GM19372 (cell line): ENCODE measurements around the gene PLAC8L1.
A peak's percentile ranks its signal among the peaks of the same experiment; 100 is the strongest.
"Not testable (repeated sequence)": the region's sequence is repeated elsewhere in the genome, so short reads cannot be mapped to it uniquely, and the experiment has no call there.

Source experiments
- ATAC-seq: cut with Tn5 transposase; IDR thresholded peaks from one replicate; pipeline ENCODE4 v1.9.1; 2021; ENCODE audit warnings: mild to moderate bottlenecking, low read depth, moderate library complexity; ENCODE audit not compliant: unreplicated experiment

PLAC8L1 gene

GRCh38 chr5:146105477-146105876 is at the start of gene PLAC8L1:
Gene PLAC8L1 (minus strand): TSS chr5:146105577. CDS start chr5:146104311, 1,266 bp downstream.
- no peak for ATAC-seq

- ATAC-seq: no peak
These were observed 46.6 kb upstream of the PLAC8L1 start for GRCh38 chr5:146151970-146152369.

GRCh38 chr5:146137967-146138403 is 32.6 kb upstream of the PLAC8L1 start:
- ATAC-seq: no peak

GRCh38 chr5:146130440-146131045 is 25.2 kb upstream of the PLAC8L1 start:
- ATAC-seq: no peak

GRCh38 chr5:146126068-146126467 is 20.7 kb upstream of the PLAC8L1 start:
- no peak for ATAC-seq

GRCh38 chr5:146124580-146124979 is 19.2 kb upstream of the PLAC8L1 start:
- no peak for ATAC-seq

GRCh38 chr5:146121451-146121850 is 16.1 kb upstream of the PLAC8L1 start:
- ATAC-seq: not testable (repeated sequence)

- no peak for ATAC-seq
These were observed 12.9 kb upstream of the PLAC8L1 start for GRCh38 chr5:146118322-146118721.

GRCh38 chr5:146117216-146117615 is 11.8 kb upstream of the PLAC8L1 start:
- ATAC-seq: not testable (repeated sequence)

- no peak for ATAC-seq
These were observed 11.0 kb upstream of the PLAC8L1 start for GRCh38 chr5:146116361-146116760.

GRCh38 chr5:146112476-146112875 is 7.1 kb upstream of the PLAC8L1 start:
- ATAC-seq: no peak

GRCh38 chr5:146111409-146111808 is 6.0 kb upstream of the PLAC8L1 start:
- no peak for ATAC-seq

GRCh38 chr5:146109379-146109778 is 4.0 kb upstream of the PLAC8L1 start:
- no peak for ATAC-seq

GRCh38 chr5:146108870-146109269 is 3.5 kb upstream of the PLAC8L1 start:
- not testable (repeated sequence) for ATAC-seq

GRCh38 chr5:146107901-146108300 is 2.5 kb upstream of the PLAC8L1 start:
- no peak for ATAC-seq

GRCh38 chr5:146103594-146103993 is 1.8 kb downstream of the PLAC8L1 start:
- ATAC-seq: no peak

- ATAC-seq: no peak
These were observed 3.7 kb downstream of the PLAC8L1 start for GRCh38 chr5:146101646-146102045.

GRCh38 chr5:146098047-146098446 is 7.3 kb downstream of the PLAC8L1 start:
- ATAC-seq: no peak

GRCh38 chr5:146091881-146092280 is 13.5 kb downstream of the PLAC8L1 start:
- no peak for ATAC-seq

- no peak for ATAC-seq
These were observed 16.1 kb downstream of the PLAC8L1 start for GRCh38 chr5:146089287-146089686.

- ATAC-seq: no peak
These were observed 17.3 kb downstream of the PLAC8L1 start for GRCh38 chr5:146088098-146088497.

- no peak for ATAC-seq
These were observed 21.0 kb downstream of the PLAC8L1 start for GRCh38 chr5:146084376-146084775.

GRCh38 chr5:146082798-146083197 is 22.6 kb downstream of the PLAC8L1 start:
- ATAC-seq: peak; percentile 84
